ENCODE measurements around the gene KCNIP4. TPM values are rescaled to one million over a fixed set of nuclear protein-coding genes. Genes with fewer than 3 reads are reported as not detected.

The KCNIP4 gene
- total and polyA plus RNA-seq, 2 donors from 2014 or later = 9.8 to 43.9 TPM

GRCh38 chr4:21664355-21664754 is 284.2 kb downstream of the KCNIP4 start:
- Histone ChIP-seq H3K9me3 (ENCODE audit: control insufficient read depth in 2 of 3, insufficient read depth in 1 of 3, low read length in 3 of 3) (peaks cover 0 to 3% (median 0%) of the 10 kb centered on the region in 3 donors), H3K27me3 (ENCODE audit: control insufficient read depth, insufficient read depth, low read length) (no peaks in the 10 kb centered on the region), H3K4me1 (ENCODE audit: control insufficient read depth in 2 of 3, insufficient read depth in 2 of 3, low read depth in 1 of 3, low read length in 3 of 3) (no peaks in the 10 kb centered on the region), H3K9ac (ENCODE audit: low read length in 3 of 3) (no peak overlapping the region), H3K27ac (ENCODE audit: low read depth in 2 of 2, low read length in 2 of 2) (no peak overlapping the region), H3K4me3 (ENCODE audit: low read length in 3 of 3) (no peak overlapping the region), H3K36me3 (ENCODE audit: control insufficient read depth in 2 of 3, insufficient read depth in 3 of 3, low read length in 3 of 3) (no peaks in the 10 kb centered on the region)
- no peak for TF ChIP-seq CTCF (IDR thresholded peaks at IDR 0.05; ENCODE audit: borderline replicate concordance, extremely low read depth, insufficient read depth)
- intact Hi-C loops (cut with DNase I) = no loop called here
- no peak for DNase-seq
- FAIRE-seq = no peak

GRCh38 chr4:21656832-21657231 is 291.7 kb downstream of the KCNIP4 start:
- FAIRE-seq (no peak), DNase-seq (peak in 2 of 5 donors; percentile 31 to 55)
- intact Hi-C loops (cut with DNase I) = no loop called here
- no peaks in the 10 kb centered on the region for H3K36me3 ChIP-seq (ENCODE audit: control insufficient read depth in 2 of 3, insufficient read depth in 3 of 3, low read length in 3 of 3)
- no peaks in the 10 kb centered on the region for H3K27me3 ChIP-seq (ENCODE audit: control insufficient read depth, insufficient read depth, low read length)
- no peak overlapping the region for H3K4me3 ChIP-seq (ENCODE audit: low read length in 3 of 3)
- no peak overlapping the region for H3K27ac ChIP-seq (ENCODE audit: low read depth in 2 of 2, low read length in 2 of 2)
- H3K4me1 ChIP-seq (ENCODE audit: control insufficient read depth in 2 of 3, insufficient read depth in 2 of 3, low read depth in 1 of 3, low read length in 3 of 3) = no peaks in the 10 kb centered on the region
- no peaks in the 10 kb centered on the region for H3K9me3 ChIP-seq (ENCODE audit: control insufficient read depth in 2 of 3, insufficient read depth in 1 of 3, low read length in 3 of 3)
- no peak for TF ChIP-seq CTCF (IDR thresholded peaks at IDR 0.05; ENCODE audit: borderline replicate concordance, extremely low read depth, insufficient read depth)
- H3K9ac ChIP-seq (ENCODE audit: low read length in 3 of 3) = no peak overlapping the region

GRCh38 chr4:21655031-21655430 is 293.5 kb downstream of the KCNIP4 start:
- H3K27me3 ChIP-seq (ENCODE audit: control insufficient read depth, insufficient read depth, low read length) = no peaks in the 10 kb centered on the region
- no peak overlapping the region for H3K9ac ChIP-seq (ENCODE audit: low read length in 3 of 3)
- no peak for FAIRE-seq
- DNase-seq = no peak
- no peaks in the 10 kb centered on the region for H3K9me3 ChIP-seq (ENCODE audit: control insufficient read depth in 2 of 3, insufficient read depth in 1 of 3, low read length in 3 of 3)
- intact Hi-C loops (cut with DNase I) = no loop called here
- no peaks in the 10 kb centered on the region for H3K36me3 ChIP-seq (ENCODE audit: control insufficient read depth in 2 of 3, insufficient read depth in 3 of 3, low read length in 3 of 3)
- no peak for TF ChIP-seq CTCF (IDR thresholded peaks at IDR 0.05; ENCODE audit: borderline replicate concordance, extremely low read depth, insufficient read depth)
- H3K4me1 ChIP-seq (ENCODE audit: control insufficient read depth in 2 of 3, insufficient read depth in 2 of 3, low read depth in 1 of 3, low read length in 3 of 3) = no peaks in the 10 kb centered on the region
- H3K27ac ChIP-seq (ENCODE audit: low read depth in 2 of 2, low read length in 2 of 2) = no peak overlapping the region
- no peak overlapping the region for H3K4me3 ChIP-seq (ENCODE audit: low read length in 3 of 3)

All from kidney (tissue), 14 donors.